ENCODE measurements around the gene SLC2A6. TPM values are rescaled to one million over a fixed set of nuclear protein-coding genes. Genes with fewer than 3 reads are reported as not detected.

The SLC2A6 gene
- total RNA-seq, 2 experiments from 2014 or later: 5.4 to 6.7 TPM

- intact Hi-C loops (cut with micrococcal nuclease): no loop called here
- Mint-ChIP-seq H3K27ac (no peak overlapping the region), H3K4me3 (no peak overlapping the region), H3K36me3 (ENCODE audit: low read depth) (no peaks in the 10 kb centered on the region), H3K27me3 (no peaks in the 10 kb centered on the region), H3K9me3 (no peaks in the 10 kb centered on the region), H3K4me1 (ENCODE audit: low read depth) (peaks cover 5% of the 10 kb centered on the region)
- ATAC-seq (no peak), DNase-seq (no peak)
- no peak for TF ChIP-seq CTCF (IDR thresholded peaks at IDR 0.05)
- ChIA-PET CTCF (interaction anchor here (1.4 kb wide), 1 partner anchor 25 kb away, joined by 4 read pairs; no protein-coding TSS in a partner anchor), POLR2A (interaction anchor here (0.7 kb wide), 1 partner anchor 1962 kb away, joined by 3 read pairs; no protein-coding TSS in a partner anchor)
These were observed 37.3 kb downstream of the SLC2A6 start for GRCh38 chr9:133441571-133441970.

DNA sequence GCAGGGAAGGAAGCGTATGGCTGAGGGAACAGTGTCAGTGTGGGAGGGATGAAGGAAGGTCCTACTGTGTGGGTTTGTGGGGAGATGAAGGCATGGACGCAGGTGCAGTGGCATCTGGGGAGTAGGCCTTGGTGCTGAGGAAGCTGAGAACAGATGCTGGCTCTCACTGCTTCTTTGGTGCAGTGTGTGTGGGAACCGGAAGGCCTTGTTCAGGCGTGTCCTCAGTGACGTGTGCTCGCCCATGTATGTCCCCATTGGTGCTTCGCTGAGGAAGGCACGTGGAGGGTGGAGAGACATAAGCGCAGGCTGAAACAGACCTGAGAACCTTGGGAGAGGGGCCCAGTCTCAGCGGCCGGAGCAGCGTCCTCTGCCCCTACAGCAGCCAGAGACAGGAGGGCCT lies 38.0 kb downstream of the SLC2A6 start:
- no peak for TF ChIP-seq CTCF (IDR thresholded peaks at IDR 0.05)
- no peak overlapping the region for H3K27ac Mint-ChIP-seq
- DNase-seq (no peak), ATAC-seq (peak; percentile 51)
- H3K4me1 Mint-ChIP-seq (ENCODE audit: low read depth): peaks cover 5% of the 10 kb centered on the region
- ChIA-PET CTCF (interaction anchor here (1.4 kb wide), 1 partner anchor 24 kb away, joined by 4 read pairs; no protein-coding TSS in a partner anchor), POLR2A (no interaction called here)
- H3K36me3 Mint-ChIP-seq (ENCODE audit: low read depth): no peaks in the 10 kb centered on the region
- intact Hi-C loops (cut with micrococcal nuclease): no loop called here
- no peaks in the 10 kb centered on the region for H3K9me3 Mint-ChIP-seq
- H3K4me3 Mint-ChIP-seq: no peak overlapping the region
- no peaks in the 10 kb centered on the region for H3K27me3 Mint-ChIP-seq

GRCh38 chr9:133439337-133439736 lies 39.6 kb downstream of the SLC2A6 start:
- intact Hi-C loops (cut with micrococcal nuclease): no loop called here
- H3K4me1 Mint-ChIP-seq (ENCODE audit: low read depth): peaks cover 5% of the 10 kb centered on the region
- H3K9me3 Mint-ChIP-seq: no peaks in the 10 kb centered on the region
- ChIA-PET POLR2A (no interaction called here), CTCF (no interaction called here)
- no peak overlapping the region for H3K4me3 Mint-ChIP-seq
- no peaks in the 10 kb centered on the region for H3K36me3 Mint-ChIP-seq (ENCODE audit: low read depth)
- ATAC-seq (peak; percentile 75), DNase-seq (peak; percentile 44)
- H3K27ac Mint-ChIP-seq: no peak overlapping the region
- no peaks in the 10 kb centered on the region for H3K27me3 Mint-ChIP-seq
- no peak for TF ChIP-seq CTCF (IDR thresholded peaks at IDR 0.05)

DNA sequence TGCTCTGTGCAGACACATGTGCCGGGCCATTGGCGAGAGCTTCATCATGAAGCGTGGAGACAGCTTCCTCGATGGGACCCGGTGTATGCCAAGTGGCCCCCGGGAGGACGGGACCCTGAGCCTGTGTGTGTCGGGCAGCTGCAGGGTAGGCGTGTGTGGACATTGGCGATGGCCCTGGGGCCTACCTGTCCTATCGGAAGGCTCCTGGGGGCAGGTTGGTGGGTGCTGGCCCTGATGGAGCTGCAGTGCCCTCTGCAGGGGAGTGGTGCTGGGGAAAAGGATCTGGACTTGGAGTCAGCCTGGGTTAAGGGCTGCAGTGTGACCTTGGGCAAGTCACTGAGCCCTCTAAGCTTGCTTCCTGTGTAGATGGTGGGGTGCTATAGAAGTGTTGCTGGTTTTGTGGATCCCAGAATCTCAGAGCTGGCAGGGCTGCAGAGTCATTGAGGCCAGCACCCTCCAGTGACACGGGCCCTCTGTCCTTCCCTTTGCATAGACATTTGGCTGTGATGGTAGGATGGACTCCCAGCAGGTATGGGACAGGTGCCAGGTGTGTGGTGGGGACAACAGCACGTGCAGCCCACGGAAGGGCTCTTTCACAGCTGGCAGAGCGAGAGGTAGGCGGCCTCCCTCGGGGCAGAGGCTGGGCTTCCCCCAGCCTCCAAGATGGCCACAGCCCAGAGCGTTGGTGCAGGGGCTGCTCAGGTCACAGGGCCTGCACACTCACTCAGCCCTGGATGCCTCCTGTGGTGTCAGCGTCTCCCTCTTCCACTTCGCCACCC lies 41.0 kb downstream of the SLC2A6 start:
- Mint-ChIP-seq H3K27ac (no peak overlapping the region), H3K36me3 (ENCODE audit: low read depth) (no peaks in the 10 kb centered on the region), H3K4me3 (no peak overlapping the region), H3K4me1 (ENCODE audit: low read depth) (peaks cover 5% of the 10 kb centered on the region), H3K9me3 (no peaks in the 10 kb centered on the region), H3K27me3 (no peaks in the 10 kb centered on the region)
- ChIA-PET POLR2A (no interaction called here), CTCF (no interaction called here)
- DNase-seq: no peak
- TF ChIP-seq CTCF (IDR thresholded peaks at IDR 0.05): no peak
- ATAC-seq: no peak
- intact Hi-C loops (cut with micrococcal nuclease): no loop called here

- no peak overlapping the region for H3K27ac Mint-ChIP-seq
These were observed 42.2 kb downstream of the SLC2A6 start for GRCh38 chr9:133436681-133437080.

More at GRCh38 chr9:133436681-133437080, 42.2 kb downstream of the SLC2A6 start:
- H3K4me1 Mint-ChIP-seq (ENCODE audit: low read depth): peaks cover 5% of the 10 kb centered on the region
- no peak for DNase-seq
- no peaks in the 10 kb centered on the region for H3K27me3 Mint-ChIP-seq
- ChIA-PET POLR2A (no interaction called here), CTCF (no interaction called here)
- ATAC-seq: no peak
- H3K9me3 Mint-ChIP-seq: no peaks in the 10 kb centered on the region
- no peak for TF ChIP-seq CTCF (IDR thresholded peaks at IDR 0.05)
- no peaks in the 10 kb centered on the region for H3K36me3 Mint-ChIP-seq (ENCODE audit: low read depth)
- intact Hi-C loops (cut with micrococcal nuclease): no loop called here
- no peak overlapping the region for H3K4me3 Mint-ChIP-seq

All from activated CD8-positive, alpha-beta T cell treated with anti-CD3 and anti-CD28 coated beads for 36 hours (primary cell).